EH (cell line): Measurements from ENCODE around the gene DZIP1L.

Experiments
- DNase-seq: peaks from one replicate; pipeline ENCODE4 v3.0.0-alpha.2; 2015; ENCODE audit warnings: low read depth

The DZIP1L gene

DNA sequence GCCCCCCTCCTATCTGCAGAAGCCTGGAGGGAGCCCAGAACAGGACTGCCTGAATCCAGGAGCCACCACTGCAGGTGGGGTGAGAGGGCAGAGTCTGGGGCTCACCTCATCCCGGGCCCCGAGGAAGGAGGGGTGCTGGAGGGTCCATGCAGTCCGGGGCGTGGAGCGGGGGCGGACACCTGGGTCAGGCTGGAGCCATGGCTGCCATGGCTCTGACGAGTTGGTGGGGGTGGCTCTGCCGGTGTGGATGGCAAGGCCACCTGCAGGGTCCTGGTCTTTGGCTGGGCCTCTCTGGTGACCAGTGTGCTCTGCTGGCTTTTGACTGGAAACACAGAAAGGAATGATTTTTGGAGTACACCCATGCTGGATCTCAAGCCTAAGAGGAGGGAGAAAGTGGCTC, 47.4 kb downstream of the DZIP1L start:
- no peak for DNase-seq

DNA sequence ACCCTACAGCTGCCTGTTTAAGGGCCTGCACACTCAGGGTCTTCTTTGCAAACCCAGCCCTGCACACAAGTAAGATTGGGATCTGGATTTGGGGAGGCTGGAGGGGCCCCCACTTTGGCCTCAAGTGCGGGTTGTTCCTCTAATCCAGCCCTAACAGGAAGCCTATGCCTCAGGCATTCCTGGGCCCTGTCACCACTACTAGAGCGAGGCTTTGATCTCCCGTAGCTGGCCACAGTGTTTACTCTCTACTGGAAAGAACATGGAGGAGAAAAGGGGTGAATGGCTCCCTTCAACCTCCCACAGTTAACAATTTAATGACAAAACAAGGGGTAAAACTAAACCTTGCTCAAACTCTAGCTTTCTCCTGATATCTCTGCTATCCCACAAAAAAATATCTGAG, 48.4 kb downstream of the DZIP1L start:
- no peak for DNase-seq

DNA sequence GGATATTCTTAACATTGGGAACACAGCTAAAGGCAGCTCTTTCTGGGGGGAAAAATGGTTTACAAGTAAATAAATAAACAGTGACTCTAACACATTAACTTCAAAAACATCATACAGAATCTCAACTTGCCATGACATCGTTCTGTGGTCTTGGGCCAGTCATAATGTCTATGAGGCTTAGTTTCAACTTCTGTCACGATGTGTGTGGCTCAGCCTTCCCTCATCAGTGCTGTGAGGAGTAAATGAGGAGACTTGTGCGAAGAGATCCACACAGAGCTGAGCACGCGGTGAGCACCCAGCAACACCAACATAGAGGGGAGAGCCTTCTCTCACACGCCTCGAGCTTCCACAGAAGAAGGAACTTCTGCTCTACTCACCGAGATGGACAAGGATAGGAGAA, 49.0 kb downstream of the DZIP1L start:
- no peak for DNase-seq

DNA sequence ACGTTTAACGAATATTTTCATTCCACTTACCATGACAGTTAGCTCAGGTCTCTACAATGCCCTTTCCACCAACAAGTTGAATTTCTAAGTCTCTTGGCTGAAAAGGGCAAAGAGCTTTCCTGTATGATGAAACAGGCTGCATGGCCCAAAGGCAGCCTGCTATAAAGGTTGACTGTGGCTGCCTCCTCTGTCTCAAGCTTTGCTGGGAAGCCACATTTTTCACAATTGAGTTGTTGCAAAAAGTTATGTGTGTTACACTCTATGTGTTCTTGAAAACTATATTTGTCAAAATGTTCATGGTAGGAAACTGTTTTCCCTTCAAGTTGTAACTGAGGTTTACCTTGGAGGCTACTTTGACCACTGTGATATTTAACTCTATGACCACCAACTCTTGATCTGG, 49.5 kb downstream of the DZIP1L start:
- DNase-seq = no peak

DNA sequence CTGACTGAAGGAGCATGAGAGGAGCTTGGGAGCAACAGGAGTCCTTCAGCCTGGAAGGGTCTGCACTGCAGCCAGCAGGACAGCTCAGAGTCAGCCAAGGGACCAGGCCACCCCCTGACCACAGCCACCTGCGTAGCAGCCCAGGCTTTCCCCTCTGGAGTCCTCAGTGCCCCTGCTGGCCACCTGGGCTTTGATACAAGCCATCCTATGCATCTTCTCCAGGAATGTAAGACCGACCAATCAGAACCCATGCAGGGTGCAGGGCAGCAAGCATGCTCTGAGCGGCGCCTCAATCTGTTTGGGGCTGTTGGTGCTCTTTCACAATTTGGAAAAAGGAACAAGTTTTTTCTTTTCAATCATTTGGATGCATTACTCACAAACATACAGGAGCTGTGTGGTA, 52.0 kb downstream of the DZIP1L start:
- DNase-seq = no peak

DNA sequence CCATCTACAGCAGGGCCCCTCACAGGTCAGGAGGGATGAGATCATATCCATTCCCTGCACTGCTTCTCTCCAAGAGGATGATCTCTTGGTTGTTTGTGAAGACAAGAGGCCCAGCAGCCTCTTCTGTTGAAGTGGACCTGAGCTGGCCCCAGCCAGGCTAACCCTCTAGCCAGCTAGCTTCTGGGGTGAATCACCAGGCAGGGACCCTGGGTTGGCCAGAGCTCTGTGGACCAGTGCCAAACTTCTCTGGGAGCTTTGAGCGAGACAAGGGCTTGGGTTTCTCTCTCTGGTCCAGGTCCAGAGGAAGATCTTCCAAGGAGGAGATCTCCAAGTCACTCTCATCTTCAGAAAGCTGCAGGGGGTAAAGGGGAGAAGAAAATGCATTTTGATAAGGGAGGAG, 52.8 kb downstream of the DZIP1L start:
- peak; percentile 85 for DNase-seq

DNA sequence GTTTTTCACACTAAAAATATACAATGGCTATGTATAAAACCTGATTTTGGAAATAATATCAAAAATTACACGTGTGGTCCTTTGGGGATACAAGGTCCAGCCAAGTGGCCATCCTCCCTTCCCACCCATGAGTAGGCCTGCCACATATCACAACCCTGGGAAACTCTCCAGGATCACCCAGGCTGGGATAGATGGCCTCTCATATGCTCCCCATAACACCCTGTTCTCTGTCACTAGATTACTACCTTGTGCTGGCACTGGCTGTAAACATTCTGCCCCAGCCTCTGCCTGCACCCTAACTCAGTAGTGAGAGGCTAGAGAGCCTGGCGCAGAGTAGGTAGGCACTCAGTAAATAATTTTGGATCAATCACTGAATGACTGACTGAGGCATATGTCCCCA, 53.4 kb downstream of the DZIP1L start:
- DNase-seq = no peak

GRCh38 chr3:138060792-138061191, 54.6 kb downstream of the DZIP1L start:
- DNase-seq = peak; percentile 30

DNA sequence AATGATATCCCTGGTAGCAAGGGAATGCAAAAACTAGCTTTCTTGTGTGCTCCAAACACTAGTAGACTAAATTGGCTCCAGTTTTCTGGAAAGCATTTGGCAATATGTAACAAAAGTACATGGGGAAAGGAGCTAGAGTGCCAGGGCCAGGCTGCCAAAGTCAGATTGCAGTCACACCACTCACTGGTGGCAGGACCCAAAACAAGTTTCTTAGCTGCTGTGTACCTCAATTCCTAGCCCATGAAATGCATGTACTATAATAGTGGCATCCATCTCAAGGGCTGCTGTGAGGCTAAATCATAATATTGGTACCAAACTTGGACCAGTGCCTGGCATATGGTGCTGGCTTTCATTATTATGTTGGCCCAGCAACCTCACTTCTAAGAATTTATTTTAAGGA, 56.1 kb downstream of the DZIP1L start:
- DNase-seq = no peak

DNA sequence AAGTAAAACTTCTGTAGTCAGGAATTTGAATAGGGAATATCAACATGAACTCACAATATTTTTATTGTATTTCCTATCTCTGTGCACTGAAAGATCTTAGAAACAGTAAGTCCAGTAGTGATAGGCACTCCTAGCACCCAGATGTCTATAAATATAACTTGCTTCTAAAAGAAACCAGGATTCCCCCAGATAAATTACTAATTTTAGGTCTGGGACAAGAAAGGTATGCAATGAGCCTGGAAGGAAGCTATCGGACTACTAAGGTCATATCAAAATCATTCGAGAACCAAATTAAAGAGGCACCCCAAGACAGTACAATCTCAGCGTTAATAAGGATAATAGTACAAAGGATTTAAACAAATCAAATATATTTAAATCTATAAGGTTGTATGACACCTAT, 58.0 kb downstream of the DZIP1L start:
- no peak for DNase-seq

DNA sequence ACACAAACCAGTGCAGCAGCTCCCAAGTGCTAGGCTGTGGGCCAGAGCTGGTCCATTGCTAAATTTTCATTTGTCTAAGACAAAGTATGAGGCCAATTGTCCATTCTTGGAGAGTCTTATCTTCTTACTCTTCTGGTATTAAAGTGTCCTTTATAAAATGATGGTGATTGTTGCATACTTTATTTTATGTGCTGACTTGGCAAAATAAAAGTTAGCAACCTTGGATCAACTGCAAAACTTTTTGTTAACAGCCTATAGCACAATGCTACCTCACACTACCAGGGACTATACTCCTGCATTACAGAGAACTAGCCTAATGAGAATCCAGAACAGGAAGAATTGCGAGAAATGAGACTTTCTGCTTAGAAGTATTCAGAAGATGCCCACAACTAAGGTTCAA, 61.4 kb downstream of the DZIP1L start:
- no peak for DNase-seq

- peak; percentile 58 for DNase-seq
Measured at GRCh38 chr3:138051947-138052802, 63.2 kb downstream of the DZIP1L start.

DNA sequence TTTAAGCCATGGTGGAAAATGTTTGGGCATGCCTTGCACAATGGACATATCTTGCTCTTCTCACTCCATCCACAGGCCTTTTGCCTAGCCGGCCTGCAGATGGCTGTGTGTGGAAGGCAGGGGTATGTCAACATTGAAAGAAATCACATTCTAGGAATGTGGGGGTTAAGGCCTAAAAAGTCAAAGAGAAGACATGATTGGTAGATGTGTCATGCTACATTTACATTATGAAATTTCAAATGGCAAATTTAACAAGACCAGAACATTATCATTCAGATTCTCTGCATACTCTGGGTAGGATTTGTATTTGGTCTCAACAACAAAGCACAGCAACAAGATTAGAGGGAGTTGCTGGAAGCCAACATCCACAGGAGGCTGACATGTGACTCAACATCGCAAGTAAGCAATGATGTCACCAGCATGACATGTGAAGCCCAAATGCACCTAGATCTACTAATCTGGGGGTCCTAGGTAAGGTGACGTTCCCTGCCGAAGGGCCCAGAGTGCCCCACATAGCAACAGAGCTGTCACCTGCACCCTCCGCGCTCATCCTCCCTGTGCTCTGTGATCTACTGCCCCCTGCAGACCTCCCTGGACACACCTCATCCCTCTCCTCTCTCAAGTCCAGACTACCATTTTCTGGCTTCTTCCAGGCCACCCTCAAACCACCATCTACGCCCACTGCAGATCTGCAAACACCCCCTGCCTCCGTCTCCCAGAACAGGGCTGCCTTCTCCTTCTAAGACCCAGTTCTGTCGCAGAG, 66.1 kb downstream of the DZIP1L start:
- DNase-seq = peak; percentile 81

DNA sequence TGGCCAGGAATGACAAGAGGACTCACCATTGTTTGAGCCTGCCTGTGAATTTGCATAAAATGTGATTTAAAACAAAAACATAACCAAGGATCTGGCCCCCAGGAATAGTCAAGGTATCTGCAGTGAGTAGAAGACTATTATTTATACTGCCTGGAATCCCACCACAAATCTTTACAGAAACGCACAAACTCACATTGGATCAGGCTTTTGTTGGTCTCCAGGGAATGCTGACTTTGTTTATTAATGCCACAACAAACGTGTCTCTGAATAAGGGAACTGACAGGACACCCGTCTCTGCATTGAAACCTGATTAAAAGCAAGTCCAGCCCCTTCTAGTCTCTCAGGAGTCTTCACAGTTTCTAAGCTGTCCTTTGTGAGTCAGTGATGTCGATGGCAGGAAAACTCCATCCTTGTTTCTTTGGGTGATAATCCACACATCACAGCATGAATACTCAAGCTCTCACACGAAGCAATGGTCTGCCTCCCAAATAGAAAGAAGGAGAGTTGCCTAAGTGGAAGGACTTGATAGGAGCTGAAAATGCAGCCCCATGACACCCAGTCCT, 67.7 kb downstream of the DZIP1L start:
- no peak for DNase-seq

DNA sequence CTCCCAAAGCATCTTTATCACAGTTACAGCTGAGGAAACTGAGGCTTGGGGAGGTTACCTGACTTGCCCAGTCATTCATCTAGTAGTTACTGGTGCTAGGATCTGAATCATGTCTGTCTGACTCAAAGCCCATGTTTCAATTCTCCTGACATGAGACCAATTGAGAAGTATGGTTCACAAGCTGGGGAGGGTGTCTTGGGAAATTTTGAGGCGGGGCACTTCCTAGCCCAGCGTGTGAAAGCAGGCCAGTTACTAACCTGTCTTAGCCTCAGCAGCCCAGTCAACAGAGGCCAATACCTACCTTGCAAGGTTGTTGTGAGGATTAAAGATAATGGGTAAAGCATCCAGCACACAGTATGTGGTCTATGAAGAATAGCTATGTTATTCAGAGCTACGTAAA, 68.5 kb downstream of the DZIP1L start:
- no peak for DNase-seq

- DNase-seq = no peak
Measured at GRCh38 chr3:138046085-138046484, 69.3 kb downstream of the DZIP1L start.

GRCh38 chr3:138043266-138044029, 72.0 kb downstream of the DZIP1L start:
- DNase-seq = peak; percentile 89

DNA sequence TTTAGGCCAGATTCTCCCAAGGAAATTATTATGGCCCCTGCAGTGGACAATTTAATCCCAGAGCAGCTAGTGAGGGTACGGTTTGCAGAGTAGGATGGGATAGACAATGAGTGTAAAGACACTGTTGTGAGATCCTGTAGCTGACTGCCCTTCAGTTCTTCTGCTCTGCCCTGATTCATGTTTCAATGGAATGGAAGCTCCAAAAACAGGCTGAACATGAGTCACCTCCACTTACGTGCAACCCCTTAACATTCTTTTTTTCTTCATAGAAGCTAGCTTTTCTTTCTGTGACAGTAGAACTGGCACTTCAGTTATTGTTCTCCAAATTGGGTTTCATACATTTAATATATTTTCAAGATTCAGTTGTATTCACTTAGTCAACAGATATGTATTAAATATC, 73.4 kb downstream of the DZIP1L start:
- DNase-seq = peak; percentile 85

DNA sequence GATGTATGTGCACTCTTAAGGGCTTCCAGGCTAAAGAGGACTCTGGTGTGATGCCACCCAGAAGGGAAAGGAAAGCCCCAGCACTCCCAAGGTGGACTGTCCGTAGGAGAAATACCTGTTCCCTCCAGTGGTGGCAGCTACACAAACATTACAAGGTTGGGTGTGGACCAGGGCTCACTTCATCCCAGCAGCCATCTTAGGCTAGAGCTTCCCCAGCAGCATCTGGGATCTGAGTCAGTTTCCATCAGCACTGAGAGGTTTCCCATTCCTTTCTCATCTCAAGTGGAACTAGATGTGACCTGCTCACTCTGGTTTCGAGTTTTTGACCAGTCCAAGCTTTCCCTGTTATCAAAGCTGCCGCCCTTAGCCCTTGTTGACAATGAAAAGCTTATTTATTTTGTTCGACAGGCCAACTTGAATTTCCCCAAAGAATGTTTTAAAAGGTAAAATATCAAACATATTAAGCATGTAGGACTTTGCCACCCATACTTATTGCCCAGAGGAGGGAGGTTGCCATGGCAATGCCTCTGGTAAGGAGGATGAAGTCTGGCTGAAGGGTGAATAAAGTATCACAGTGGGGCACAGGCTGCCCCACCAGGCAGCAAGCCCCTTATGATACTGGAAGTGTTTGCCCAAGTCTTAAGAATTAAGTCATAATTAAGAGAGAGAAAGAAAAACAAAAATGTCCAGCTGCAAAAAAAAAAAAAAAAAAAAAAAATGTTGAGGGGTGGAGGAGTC, 76.5 kb downstream of the DZIP1L start:
- DNase-seq = no peak

DNA sequence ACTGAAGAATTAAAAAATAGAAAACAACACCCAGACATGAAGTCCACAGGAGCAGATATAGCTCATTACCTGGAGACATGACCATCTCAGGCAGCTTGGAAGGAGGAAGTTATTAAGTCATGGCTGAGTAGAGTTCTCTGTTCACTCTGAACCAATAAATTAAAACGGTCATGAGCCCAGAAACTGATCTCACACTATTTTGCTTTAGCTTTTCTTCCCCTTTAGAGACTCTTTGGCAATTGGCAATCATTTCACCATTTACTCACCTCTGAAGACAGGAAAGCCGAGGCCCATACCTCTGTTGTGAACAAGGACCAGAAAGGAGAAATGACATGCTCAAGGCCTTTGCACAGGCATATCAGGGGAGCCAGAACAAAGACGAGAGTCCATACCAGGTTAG, 78.8 kb downstream of the DZIP1L start:
- DNase-seq = no peak

- DNase-seq = no peak
Measured at GRCh38 chr3:138034918-138035317, 80.5 kb downstream of the DZIP1L start.
